DOHH2 (cell line): Measurements from ENCODE around the gene PODN.

Experiments
- H3F3A ChIP-seq: fragments of 200-600 bp; sonication (generic), shearing (Covaris generic); 2 replicates; pipeline ENCODE4 v1.6.0; 2016; ENCODE audit warnings: antibody characterized with exemption, mild to moderate bottlenecking; ENCODE audit not compliant: control insufficient read depth, insufficient read depth
- H3K27ac ChIP-seq: fragments of 200-600 bp; sonication (generic); 2 replicates; pipeline ENCODE4 v1.5.1; 2014; ENCODE audit warnings: low read depth, mild to moderate bottlenecking, low read length, moderate library complexity
- H3K27me3 ChIP-seq: fragments of 200-600 bp; sonication (generic); 2 replicates; pipeline ENCODE4 v1.6.1; 2014; ENCODE audit warnings: mild to moderate bottlenecking, low read length, mixed read lengths; ENCODE audit not compliant: control insufficient read depth
- H3K36me3 ChIP-seq: fragments of 200-600 bp; sonication (generic); 2 replicates; pipeline ENCODE4 v1.6.1; 2014; ENCODE audit warnings: mild to moderate bottlenecking, low read length, moderate library complexity, mixed read lengths; ENCODE audit not compliant: control insufficient read depth
- H3K4me1 ChIP-seq: fragments of 200-600 bp; sonication (generic); 2 replicates; pipeline ENCODE4 v1.6.1; 2014; ENCODE audit warnings: mild to moderate bottlenecking, low read length, mixed read lengths; ENCODE audit not compliant: control insufficient read depth
- H3K4me2 ChIP-seq: fragments of 200-600 bp; sonication (generic); 2 replicates; pipeline ENCODE4 v1.6.0; 2014; ENCODE audit warnings: mild to moderate bottlenecking, low read length, moderate library complexity
- H3K4me3 ChIP-seq: fragments of 200-600 bp; sonication (generic); 2 replicates; pipeline ENCODE4 v1.5.1; 2014; ENCODE audit warnings: mild to moderate bottlenecking, low read length, mixed read lengths
- H3K79me2 ChIP-seq: fragments of 200-600 bp; sonication (generic); 2 replicates; pipeline ENCODE4 v1.6.1; 2014; ENCODE audit warnings: mild to moderate bottlenecking, low read length, mixed read lengths; ENCODE audit not compliant: control insufficient read depth
- H3K9me2 ChIP-seq: fragments of 200-600 bp; sonication (generic); replicated peaks from 2 replicates; pipeline ENCODE4 v1.6.1; 2014; ENCODE audit warnings: mild to moderate bottlenecking, low read length, mixed read lengths; ENCODE audit not compliant: control insufficient read depth
- H3K9me3 ChIP-seq: fragments of 200-600 bp; sonication (generic); 2 replicates; pipeline ENCODE4 v1.6.1; 2014; ENCODE audit warnings: antibody characterized with exemption, low read length, mixed read lengths; ENCODE audit not compliant: control insufficient read depth, insufficient read depth
- H4K20me1 ChIP-seq: fragments of 200-600 bp; sonication (generic); 2 replicates; pipeline ENCODE4 v1.6.0; 2014; ENCODE audit warnings: low read depth, mild to moderate bottlenecking, antibody characterized with exemption, low read length, moderate library complexity; ENCODE audit not compliant: control insufficient read depth, insufficient read depth
- CTCF ChIP-seq: fragments of 200-600 bp; sonication (generic); IDR thresholded peaks from one replicate; pipeline ENCODE4 v1.5.1; 2014; ENCODE audit warnings: antibody characterized with exemption, mild to moderate bottlenecking, low read depth, low read length; ENCODE audit not compliant: poor library complexity, severe bottlenecking
- EZH2phosphoT487 ChIP-seq: fragments of 200-600 bp; sonication (generic); IDR thresholded peaks from 2 replicates; pipeline ENCODE4 v1.6.1; 2017; ENCODE audit warnings: borderline replicate concordance, mild to moderate bottlenecking, antibody characterized with exemption, low read length, moderate library complexity, mixed read lengths

Gene PODN

GRCh38 chr1:53112271-53112774, 50.3 kb downstream of the PODN start:
- no peaks in the 10 kb centered on the region for H3K79me2 ChIP-seq
- H3K4me3 ChIP-seq: no peak overlapping the region
- no peaks in the 10 kb centered on the region for H3K4me1 ChIP-seq
- no peaks in the 10 kb centered on the region for H3K9me3 ChIP-seq
- H3K27ac ChIP-seq: no peak overlapping the region
- H3F3A ChIP-seq: no peaks in the 10 kb centered on the region
- TF ChIP-seq CTCF (no peak), EZH2phosphoT487 (no peak)
- no peaks in the 10 kb centered on the region for H3K9me2 ChIP-seq
- no peaks in the 10 kb centered on the region for H4K20me1 ChIP-seq
- H3K27me3 ChIP-seq: no peaks in the 10 kb centered on the region
- no peak overlapping the region for H3K4me2 ChIP-seq
- no peaks in the 10 kb centered on the region for H3K36me3 ChIP-seq

GRCh38 chr1:53112861-53113260, 50.8 kb downstream of the PODN start:
- Histone ChIP-seq H3K27ac (no peak overlapping the region), H3K9me3 (no peaks in the 10 kb centered on the region), H3K36me3 (no peaks in the 10 kb centered on the region), H3K4me3 (no peak overlapping the region), H3K4me2 (no peak overlapping the region), H3K4me1 (no peaks in the 10 kb centered on the region), H4K20me1 (no peaks in the 10 kb centered on the region), H3K9me2 (no peaks in the 10 kb centered on the region), H3K79me2 (no peaks in the 10 kb centered on the region), H3F3A (no peaks in the 10 kb centered on the region), H3K27me3 (no peaks in the 10 kb centered on the region)
- TF ChIP-seq CTCF (no peak), EZH2phosphoT487 (no peak)

GRCh38 chr1:53114090-53114489, 52.1 kb downstream of the PODN start:
- no peaks in the 10 kb centered on the region for H4K20me1 ChIP-seq
- H3K4me2 ChIP-seq: no peak overlapping the region
- H3K9me3 ChIP-seq: no peaks in the 10 kb centered on the region
- no peaks in the 10 kb centered on the region for H3K9me2 ChIP-seq
- H3K36me3 ChIP-seq: no peaks in the 10 kb centered on the region
- no peaks in the 10 kb centered on the region for H3K27me3 ChIP-seq
- H3K27ac ChIP-seq: no peak overlapping the region
- TF ChIP-seq EZH2phosphoT487: no peak
- TF ChIP-seq CTCF: no peak
- no peaks in the 10 kb centered on the region for H3K4me1 ChIP-seq
- H3F3A ChIP-seq: no peaks in the 10 kb centered on the region
- no peaks in the 10 kb centered on the region for H3K79me2 ChIP-seq
- H3K4me3 ChIP-seq: no peak overlapping the region
